ENCODE results near the gene RNPC3. TPM values are rescaled to one million over a fixed set of nuclear protein-coding genes. Genes with fewer than 3 reads are reported as not detected.
"Not testable (repeated sequence)": the region's sequence is repeated elsewhere in the genome, so short reads cannot be mapped to it uniquely, and the experiment has no call there.

The RNPC3 gene
- total RNA-seq, 5 donors from 2014 or later (not counting 1 experiment from before 2014, with no cell fraction given): 49.9 to 63.4 (median 54.5) TPM

DNA sequence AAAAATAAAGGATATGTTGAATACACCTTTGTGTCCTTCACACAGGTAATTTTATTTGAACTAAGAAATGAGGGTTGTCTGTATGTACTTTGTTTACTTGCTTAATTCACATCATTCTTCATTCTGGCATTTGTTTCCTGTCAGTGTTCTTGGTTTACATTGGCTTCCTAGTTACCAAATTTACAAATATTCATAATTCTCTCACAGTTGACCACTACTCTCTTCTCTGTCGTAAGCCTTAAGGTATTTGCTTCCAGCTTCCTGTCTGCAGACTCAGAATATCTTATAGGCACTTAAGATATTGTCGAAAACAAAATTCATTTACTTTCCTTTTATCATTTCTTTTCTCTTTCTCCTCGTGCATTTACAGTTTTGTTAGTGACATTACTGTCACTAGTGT lies 15.9 kb downstream of the RNPC3 start:
- Histone ChIP-seq H3K9me3 (no peaks in the 10 kb centered on the region), H3K36me3 (ENCODE audit: control insufficient read depth in 2 of 2, extremely low read depth in 1 of 2, insufficient read depth in 1 of 2, low read length in 1 of 2) (peaks cover 3 to 68% of the 10 kb centered on the region in 2 donors), H3K4me1 (ENCODE audit: control insufficient read depth in 1 of 2, extremely low read depth in 1 of 2, insufficient read depth in 2 of 2, low read length in 2 of 2) (no peaks in the 10 kb centered on the region), H3K27me3 (replicated peaks in 1 of 2; ENCODE audit: control insufficient read depth in 2 of 2, extremely low read depth in 1 of 2, insufficient read depth in 2 of 2, low read length in 1 of 2) (no peaks in the 10 kb centered on the region), H3K27ac (ENCODE audit: low read length) (no peak overlapping the region), H3K4me3 (ENCODE audit: control insufficient read depth in 1 of 2, extremely low read depth in 1 of 2, low read length in 1 of 2) (no peak overlapping the region)
- H3K27ac Mint-ChIP-seq: no peak overlapping the region
- H3K36me3 Mint-ChIP-seq: peaks cover 59% of the 10 kb centered on the region
- ATAC-seq (replicated peaks in 1 of 4) (no peak), DNase-seq (no peak)
- ChIA-PET CTCF (interaction anchor here in 1 of 2 donors (0.6 kb wide), 1 partner anchor 17 kb away, joined by 4 read pairs; no protein-coding TSS in a partner anchor), POLR2A (no interaction called here)
- no CpG with 5 or more reads among the region's 3 CpGs for WGBS (ENCODE audit: insufficient coverage)
- no peaks in the 10 kb centered on the region for H3K4me1 Mint-ChIP-seq
- no peaks in the 10 kb centered on the region for H3K27me3 Mint-ChIP-seq
- no peak overlapping the region for H3K4me3 Mint-ChIP-seq
- no peaks in the 10 kb centered on the region for H3K9me3 Mint-ChIP-seq

DNA sequence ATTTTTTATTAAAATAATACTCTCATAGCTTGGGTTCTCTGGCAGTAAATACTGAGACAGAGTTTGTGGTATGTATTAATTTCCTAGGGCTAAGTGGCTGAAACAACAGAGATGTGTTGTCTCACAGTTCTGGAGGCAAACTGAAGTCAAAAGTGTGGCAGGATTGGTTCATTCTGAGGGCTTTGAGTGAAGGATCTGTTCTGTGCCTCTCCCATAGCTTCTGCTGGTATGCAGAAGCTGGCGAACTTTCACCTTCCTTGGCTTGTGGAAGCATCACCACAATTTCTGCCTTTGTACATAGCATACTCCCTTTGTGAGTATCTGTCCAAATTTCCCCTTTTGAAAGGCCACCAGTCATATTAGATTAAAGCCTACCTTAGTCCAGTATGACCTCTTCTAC lies 21.0 kb downstream of the RNPC3 start:
- Histone ChIP-seq H3K27ac (ENCODE audit: low read length) (no peak overlapping the region), H3K27me3 (replicated peaks in 1 of 2; ENCODE audit: control insufficient read depth in 2 of 2, extremely low read depth in 1 of 2, insufficient read depth in 2 of 2, low read length in 1 of 2) (no peaks in the 10 kb centered on the region), H3K4me3 (ENCODE audit: control insufficient read depth in 1 of 2, extremely low read depth in 1 of 2, low read length in 1 of 2) (no peak overlapping the region), H3K36me3 (ENCODE audit: control insufficient read depth in 2 of 2, extremely low read depth in 1 of 2, insufficient read depth in 1 of 2, low read length in 1 of 2) (peaks cover 0 to 62% of the 10 kb centered on the region in 2 donors), H3K4me1 (ENCODE audit: control insufficient read depth in 1 of 2, extremely low read depth in 1 of 2, insufficient read depth in 2 of 2, low read length in 2 of 2) (no peaks in the 10 kb centered on the region), H3K9me3 (no peaks in the 10 kb centered on the region)
- Mint-ChIP-seq H3K9me3 (no peaks in the 10 kb centered on the region), H3K4me1 (no peaks in the 10 kb centered on the region), H3K4me3 (no peak overlapping the region), H3K27me3 (no peaks in the 10 kb centered on the region), H3K27ac (no peak overlapping the region), H3K36me3 (peaks cover 55% of the 10 kb centered on the region)
- ChIA-PET CTCF (interaction anchor here in 1 of 2 donors (1.1 kb wide), 1 partner anchor 14 kb away, joined by 4 read pairs; no protein-coding TSS in a partner anchor), POLR2A (interaction anchor here in 1 of 2 donors (1.0 kb wide), 1 partner anchor 27 kb away, joined by 3 read pairs; no protein-coding TSS in a partner anchor)
- DNase-seq (no peak), ATAC-seq (replicated peaks in 1 of 4) (no peak)
- WGBS (ENCODE audit: insufficient coverage): no CpG with 5 or more reads among the region's 1 CpG

DNA sequence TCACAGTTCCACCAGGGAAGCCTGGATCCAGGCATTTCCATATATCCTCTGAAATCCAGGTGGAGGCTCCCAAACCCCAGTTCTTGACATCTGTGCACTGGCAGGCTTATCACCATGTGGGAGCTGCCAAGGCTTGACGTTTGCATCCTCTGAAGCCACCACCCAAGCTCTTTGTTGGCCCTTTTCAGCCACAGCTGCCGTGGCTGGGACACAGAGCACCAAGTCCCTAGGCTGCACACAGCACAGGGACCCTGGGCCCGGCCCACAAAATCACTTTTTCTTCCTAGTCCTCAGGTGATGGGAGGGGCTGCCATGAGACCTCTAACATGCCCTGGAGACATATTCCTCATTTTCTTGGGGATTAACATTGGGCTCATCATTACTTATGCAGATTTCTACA lies 22.3 kb downstream of the RNPC3 start:
- no peaks in the 10 kb centered on the region for H3K27me3 Mint-ChIP-seq
- no peak for ATAC-seq (replicated peaks in 1 of 4)
- Histone ChIP-seq H3K4me3 (ENCODE audit: control insufficient read depth in 1 of 2, extremely low read depth in 1 of 2, low read length in 1 of 2) (no peak overlapping the region), H3K27me3 (replicated peaks in 1 of 2; ENCODE audit: control insufficient read depth in 2 of 2, extremely low read depth in 1 of 2, insufficient read depth in 2 of 2, low read length in 1 of 2) (no peaks in the 10 kb centered on the region), H3K27ac (ENCODE audit: low read length) (no peak overlapping the region), H3K4me1 (ENCODE audit: control insufficient read depth in 1 of 2, extremely low read depth in 1 of 2, insufficient read depth in 2 of 2, low read length in 2 of 2) (no peaks in the 10 kb centered on the region), H3K36me3 (ENCODE audit: control insufficient read depth in 2 of 2, extremely low read depth in 1 of 2, insufficient read depth in 1 of 2, low read length in 1 of 2) (peaks cover 7 to 63% of the 10 kb centered on the region in 2 donors), H3K9me3 (no peaks in the 10 kb centered on the region)
- no peak overlapping the region for H3K27ac Mint-ChIP-seq
- H3K36me3 Mint-ChIP-seq: peaks cover 54% of the 10 kb centered on the region
- H3K9me3 Mint-ChIP-seq: no peaks in the 10 kb centered on the region
- DNase-seq: no peak
- ChIA-PET CTCF (no interaction called here), POLR2A (interaction anchor here in 1 of 2 donors (0.6 kb wide), 1 partner anchor 83 kb away, joined by 3 read pairs; no protein-coding TSS in a partner anchor)
- H3K4me1 Mint-ChIP-seq: no peaks in the 10 kb centered on the region
- no peak overlapping the region for H3K4me3 Mint-ChIP-seq
- 90% methylated on average over 2 of the region's 3 CpGs for WGBS (ENCODE audit: insufficient coverage)

DNA sequence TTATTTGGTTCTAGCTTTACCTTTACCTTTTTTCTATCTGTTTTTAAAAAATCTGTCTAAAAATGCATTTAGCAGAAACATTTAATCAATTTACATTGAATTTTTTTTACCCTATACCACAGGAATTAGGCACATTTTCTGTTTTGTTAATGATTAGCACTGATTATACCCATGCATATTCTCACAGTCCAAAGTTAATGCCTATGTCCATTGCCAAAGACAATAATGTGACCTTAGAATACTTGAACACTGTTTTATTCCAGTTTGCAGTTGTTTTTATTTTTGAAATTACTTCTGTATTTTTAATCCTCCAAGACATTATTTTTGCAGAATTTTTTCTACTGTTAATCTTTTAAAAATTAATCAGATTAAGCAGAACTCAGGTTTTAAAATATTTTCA lies 34.9 kb downstream of the RNPC3 start:
- H3K27me3 ChIP-seq (replicated peaks in 1 of 2; ENCODE audit: control insufficient read depth in 2 of 2, extremely low read depth in 1 of 2, insufficient read depth in 2 of 2, low read length in 1 of 2): no peaks in the 10 kb centered on the region
- ATAC-seq (replicated peaks in 1 of 4) (no peak), DNase-seq (no peak)
- no peaks in the 10 kb centered on the region for H3K4me1 ChIP-seq (ENCODE audit: control insufficient read depth in 1 of 2, extremely low read depth in 1 of 2, insufficient read depth in 2 of 2, low read length in 2 of 2)
- H3K9me3 Mint-ChIP-seq: no peaks in the 10 kb centered on the region
- H3K9me3 ChIP-seq: no peaks in the 10 kb centered on the region
- POLR2A ChIA-PET: no interaction called here
- CTCF ChIA-PET: interaction anchor here in 1 of 2 donors (0.5 kb wide), 1 partner anchor 199 kb away, joined by 3 read pairs; no protein-coding TSS in a partner anchor
- no peaks in the 10 kb centered on the region for H3K27me3 Mint-ChIP-seq
- no peak overlapping the region for H3K4me3 Mint-ChIP-seq
- no peak overlapping the region for H3K27ac Mint-ChIP-seq
- H3K4me1 Mint-ChIP-seq: peaks cover 0 to 3% (median 0%) of the 10 kb centered on the region in 3 donors
- H3K4me3 ChIP-seq (ENCODE audit: control insufficient read depth in 1 of 2, extremely low read depth in 1 of 2, low read length in 1 of 2): no peak overlapping the region
- H3K27ac ChIP-seq (ENCODE audit: low read length): no peak overlapping the region
- peaks cover 0 to 5% of the 10 kb centered on the region in 2 donors for H3K36me3 ChIP-seq (ENCODE audit: control insufficient read depth in 2 of 2, extremely low read depth in 1 of 2, insufficient read depth in 1 of 2, low read length in 1 of 2)
- peaks cover 26% of the 10 kb centered on the region for H3K36me3 Mint-ChIP-seq

DNA sequence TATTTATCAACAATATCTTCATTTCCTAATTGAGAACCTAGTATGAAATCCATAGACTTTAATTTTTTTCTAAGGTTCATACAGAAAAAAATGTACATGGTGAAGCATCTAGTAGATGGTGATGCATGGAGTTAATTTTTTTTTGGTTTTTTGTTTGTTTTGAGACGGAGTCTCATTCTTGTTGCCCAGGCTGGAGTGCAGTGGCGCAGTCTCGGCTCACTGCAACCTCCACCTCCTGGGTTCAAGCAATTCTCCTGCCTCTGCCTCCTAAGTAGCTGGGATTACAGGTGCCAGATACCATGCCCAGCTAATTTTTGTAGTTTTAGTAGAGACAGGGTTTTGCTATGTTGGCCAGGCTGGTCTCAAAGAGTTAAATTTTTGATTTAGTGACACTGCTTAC lies 35.6 kb downstream of the RNPC3 start:
- H3K9me3 Mint-ChIP-seq; CTCF ChIA-PET; H3K27me3 ChIP-seq (replicated peaks in 1 of 2; ENCODE audit: control insufficient read depth in 2 of 2, extremely low read depth in 1 of 2, insufficient read depth in 2 of 2, low read length in 1 of 2); H3K27ac Mint-ChIP-seq; H3K4me3 Mint-ChIP-seq; H3K4me1 Mint-ChIP-seq; H3K27me3 Mint-ChIP-seq; DNase-seq; H3K27ac ChIP-seq (ENCODE audit: low read length); H3K9me3 ChIP-seq; ATAC-seq (replicated peaks in 1 of 4); POLR2A ChIA-PET; H3K36me3 ChIP-seq (ENCODE audit: control insufficient read depth in 2 of 2, extremely low read depth in 1 of 2, insufficient read depth in 1 of 2, low read length in 1 of 2); H3K4me3 ChIP-seq (ENCODE audit: control insufficient read depth in 1 of 2, extremely low read depth in 1 of 2, low read length in 1 of 2); H3K4me1 ChIP-seq (ENCODE audit: control insufficient read depth in 1 of 2, extremely low read depth in 1 of 2, insufficient read depth in 2 of 2, low read length in 2 of 2): not testable (repeated sequence)
- WGBS (ENCODE audit: insufficient coverage): 100% methylated on average over 3 of the region's 3 CpGs
- H3K36me3 Mint-ChIP-seq: peaks cover 23% of the 10 kb centered on the region

DNA sequence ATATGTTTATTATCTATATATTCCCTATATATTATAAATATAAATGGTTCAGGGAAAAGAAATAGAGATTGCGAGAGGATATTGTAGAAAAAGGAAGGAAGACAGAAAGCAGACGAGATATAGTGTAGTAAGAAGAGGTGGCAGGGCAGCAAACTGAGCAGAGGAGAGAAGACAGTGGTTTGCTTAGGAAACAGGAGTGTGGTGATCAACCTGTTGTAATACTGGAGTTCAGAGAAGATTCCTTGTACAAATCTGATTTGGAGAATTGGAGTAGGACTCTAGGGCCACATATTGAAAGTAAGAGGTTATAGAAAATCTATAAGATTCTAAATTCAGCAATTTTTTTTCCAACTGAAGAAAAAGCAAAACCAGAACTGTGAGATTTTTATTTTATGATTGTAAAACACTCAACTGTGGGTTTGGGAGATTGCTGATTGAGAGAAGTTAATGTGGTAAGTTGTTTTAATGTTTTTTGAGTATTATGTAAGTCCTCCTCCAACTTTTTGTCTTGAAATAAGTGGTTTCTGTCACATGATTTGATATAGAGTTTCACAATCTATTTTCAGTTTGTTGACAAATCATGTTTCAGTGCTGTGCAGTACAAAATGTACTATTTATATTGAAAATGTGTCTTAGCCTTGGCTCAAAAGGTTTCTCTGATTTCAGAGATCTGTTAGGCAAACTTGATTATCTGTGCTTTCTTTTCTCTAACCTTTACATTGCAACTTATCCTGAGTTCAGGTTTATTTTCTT lies 36.3 kb downstream of the RNPC3 start:
- H3K4me3 Mint-ChIP-seq: no peak overlapping the region
- peaks cover 16% of the 10 kb centered on the region for H3K36me3 Mint-ChIP-seq
- no peaks in the 10 kb centered on the region for H3K9me3 Mint-ChIP-seq
- Histone ChIP-seq H3K27me3 (replicated peaks in 1 of 2; ENCODE audit: control insufficient read depth in 2 of 2, extremely low read depth in 1 of 2, insufficient read depth in 2 of 2, low read length in 1 of 2) (no peaks in the 10 kb centered on the region), H3K4me1 (ENCODE audit: control insufficient read depth in 1 of 2, extremely low read depth in 1 of 2, insufficient read depth in 2 of 2, low read length in 2 of 2) (no peaks in the 10 kb centered on the region), H3K27ac (ENCODE audit: low read length) (no peak overlapping the region), H3K4me3 (ENCODE audit: control insufficient read depth in 1 of 2, extremely low read depth in 1 of 2, low read length in 1 of 2) (no peak overlapping the region), H3K9me3 (no peaks in the 10 kb centered on the region), H3K36me3 (ENCODE audit: control insufficient read depth in 2 of 2, extremely low read depth in 1 of 2, insufficient read depth in 1 of 2, low read length in 1 of 2) (no peaks in the 10 kb centered on the region)
- CTCF ChIA-PET: no interaction called here
- no peak overlapping the region for H3K27ac Mint-ChIP-seq
- no peak for ATAC-seq (replicated peaks in 1 of 4)
- POLR2A ChIA-PET: no interaction called here
- peaks cover 0 to 3% (median 0%) of the 10 kb centered on the region in 3 donors for H3K4me1 Mint-ChIP-seq
- 64% methylated on average over 2 of the region's 2 CpGs for WGBS (ENCODE audit: insufficient coverage)
- DNase-seq: no peak
- H3K27me3 Mint-ChIP-seq: no peaks in the 10 kb centered on the region

Measured in T-cell (primary cell).